ENCODE results near the gene AKTIP. TPM values are rescaled to one million over a fixed set of nuclear protein-coding genes. Genes with fewer than 3 reads are reported as not detected.
A peak's percentile ranks its signal among the peaks of the same experiment; 100 is the strongest.

Gene AKTIP
- total RNA-seq, 4 donors from 2014 or later: 54.0 to 65.6 (median 61.8) TPM

GRCh38 chr16:53498984-53499383 is 4.0 kb downstream of the AKTIP start:
- DNase-seq: no peak
- Histone ChIP-seq H3K27ac (no peak overlapping the region), H3K4me1 (peaks cover 16 to 17% of the 10 kb centered on the region in 2 donors), H3K27me3 (no peaks in the 10 kb centered on the region), H3K36me3 (peaks cover 34 to 37% of the 10 kb centered on the region in 2 donors), H3K9me3 (no peaks in the 10 kb centered on the region), H3K4me3 (replicated peaks in 1 of 3) (no peak overlapping the region)
- intact Hi-C loops (cut with DNase I): no loop called here
- no peak for TF ChIP-seq CTCF (IDR thresholded peaks at IDR 0.05)
- WGBS, 2 donors: 89 to 96% methylated on average over 4 of the region's 4 CpGs

GRCh38 chr16:53495325-53495724 is 7.7 kb downstream of the AKTIP start:
- intact Hi-C loops (cut with DNase I): no loop called here
- TF ChIP-seq POLR2A (IDR thresholded peaks at IDR 0.05) (no peak), CTCF (IDR thresholded peaks at IDR 0.05) (no peak)
- Histone ChIP-seq H3K9me3 (no peaks in the 10 kb centered on the region), H3K4me1 (no peaks in the 10 kb centered on the region), H3K27me3 (no peaks in the 10 kb centered on the region), H3K4me3 (replicated peaks in 1 of 3) (no peak overlapping the region), H3K36me3 (peaks cover 61 to 63% of the 10 kb centered on the region in 2 donors), H3K27ac (no peak overlapping the region)
- 91 to 94% methylated on average over 4 of the region's 4 CpGs for WGBS, 2 donors
- DNase-seq: no peak

GRCh38 chr16:53494636-53495035 is 8.4 kb downstream of the AKTIP start:
- H3K9me3 ChIP-seq: no peaks in the 10 kb centered on the region
- H3K27ac ChIP-seq: no peak overlapping the region
- WGBS, 2 donors: 84% methylated on average over 6 of the region's 6 CpGs
- H3K27me3 ChIP-seq: no peaks in the 10 kb centered on the region
- no peak for DNase-seq
- TF ChIP-seq POLR2A (IDR thresholded peaks at IDR 0.05) (no peak), CTCF (IDR thresholded peaks at IDR 0.05) (no peak)
- peaks cover 64 to 65% of the 10 kb centered on the region in 2 donors for H3K36me3 ChIP-seq
- intact Hi-C loops (cut with DNase I): no loop called here
- no peak overlapping the region for H3K4me3 ChIP-seq (replicated peaks in 1 of 3)
- H3K4me1 ChIP-seq: no peaks in the 10 kb centered on the region

- Histone ChIP-seq H3K4me3 (replicated peaks in 1 of 3) (no peak overlapping the region), H3K4me1 (no peaks in the 10 kb centered on the region), H3K36me3 (peaks cover 56 to 60% of the 10 kb centered on the region in 2 donors), H3K27ac (no peak overlapping the region), H3K27me3 (no peaks in the 10 kb centered on the region), H3K9me3 (no peaks in the 10 kb centered on the region)
- intact Hi-C loops (cut with DNase I): no loop called here
- DNase-seq: no peak
- TF ChIP-seq POLR2A (IDR thresholded peaks at IDR 0.05) (no peak), CTCF (IDR thresholded peaks at IDR 0.05) (no peak)
- WGBS, 2 donors: 88 to 91% methylated on average over 1 of the region's 1 CpG
These were observed 10.5 kb downstream of the AKTIP start for GRCh38 chr16:53492503-53492902.

GRCh38 chr16:53489755-53490154 is 13.3 kb downstream of the AKTIP start:
- Histone ChIP-seq H3K36me3 (peaks cover 33 to 39% of the 10 kb centered on the region in 2 donors), H3K4me1 (no peaks in the 10 kb centered on the region), H3K4me3 (replicated peaks in 1 of 3) (no peak overlapping the region), H3K27ac (peak overlapping the region in 1 of 3 donors; percentile 16), H3K27me3 (no peaks in the 10 kb centered on the region), H3K9me3 (no peaks in the 10 kb centered on the region)
- intact Hi-C loops (cut with DNase I): no loop called here
- WGBS, 2 donors: 33 to 35% methylated on average over 1 of the region's 1 CpG
- DNase-seq: no peak
- TF ChIP-seq POLR2A (IDR thresholded peaks at IDR 0.05): no peak
- no peak for TF ChIP-seq CTCF (IDR thresholded peaks at IDR 0.05)

Measured in thyroid gland (tissue), 4 donors.